GM18858 (cell line): Measurements from ENCODE around the gene CCR8.
"Not testable (repeated sequence)": the region's sequence is repeated elsewhere in the genome, so short reads cannot be mapped to it uniquely, and the experiment has no call there.

ENCODE experiments used
- ATAC-seq: cut with Tn5 transposase; IDR thresholded peaks from one replicate; pipeline ENCODE4 v1.9.1; 2021; ENCODE audit not compliant: unreplicated experiment

CCR8 gene

GRCh38 chr3:39313289-39313688 is 16.2 kb upstream of the CCR8 start:
- ATAC-seq, result no peak

GRCh38 chr3:39315420-39315819 is 14.1 kb upstream of the CCR8 start:
- no peak for ATAC-seq

- ATAC-seq, result no peak
Measured at GRCh38 chr3:39317571-39318169, 11.8 kb upstream of the CCR8 start.

GRCh38 chr3:39318301-39318700 is 11.2 kb upstream of the CCR8 start:
- no peak for ATAC-seq

- ATAC-seq, result no peak
Measured at GRCh38 chr3:39319249-39319648, 10.3 kb upstream of the CCR8 start.

GRCh38 chr3:39321574-39321983 is 7.9 kb upstream of the CCR8 start:
- ATAC-seq, result not testable (repeated sequence)

GRCh38 chr3:39322209-39322715 is 7.2 kb upstream of the CCR8 start:
- ATAC-seq, result not testable (repeated sequence)

- ATAC-seq, result no peak
Measured at GRCh38 chr3:39322936-39323335, 6.6 kb upstream of the CCR8 start.

GRCh38 chr3:39323494-39323893 is 6.0 kb upstream of the CCR8 start:
- ATAC-seq, result no peak

GRCh38 chr3:39325236-39325635 is 4.3 kb upstream of the CCR8 start:
- ATAC-seq, result no peak

GRCh38 chr3:39327053-39327745 is 2.3 kb upstream of the CCR8 start:
- no peak for ATAC-seq

- ATAC-seq, result no peak
Measured at GRCh38 chr3:39327746-39328349, 1.7 kb upstream of the CCR8 start.

GRCh38 chr3:39330824-39331223 is 1.3 kb downstream of the CCR8 start:
- ATAC-seq, result no peak

GRCh38 chr3:39332525-39332924 is 3.0 kb downstream of the CCR8 start:
- no peak for ATAC-seq

GRCh38 chr3:39333607-39334006 is 4.1 kb downstream of the CCR8 start:
- no peak for ATAC-seq

GRCh38 chr3:39334205-39334604 is 4.7 kb downstream of the CCR8 start:
- no peak for ATAC-seq

- ATAC-seq, result no peak
Measured at GRCh38 chr3:39338201-39338600, 8.7 kb downstream of the CCR8 start.

GRCh38 chr3:39339086-39339485 is 9.6 kb downstream of the CCR8 start:
- ATAC-seq, result no peak

GRCh38 chr3:39343076-39343717 is 13.7 kb downstream of the CCR8 start:
- ATAC-seq, result no peak

- no peak for ATAC-seq
Measured at GRCh38 chr3:39343760-39344159, 14.3 kb downstream of the CCR8 start.

GRCh38 chr3:39344746-39345344 is 15.3 kb downstream of the CCR8 start:
- no peak for ATAC-seq
